Smooth muscle cell (in vitro differentiated cells): Measurements from ENCODE around the gene CMTM2. TPM values are rescaled to one million over a fixed set of nuclear protein-coding genes. Genes with fewer than 3 reads are reported as not detected.
"Not testable (repeated sequence)": the region's sequence is repeated elsewhere in the genome, so short reads cannot be mapped to it uniquely, and the experiment has no call there.

Experiments used
- DNase-seq: peaks from one replicate; lab custom pipeline; 2025; ENCODE audit not compliant: unreplicated experiment; lab: John Stamatoyannopoulos, UW
- H2AFZ ChIP-seq: fragments of 200-600 bp; sonication (generic); 2 replicates; pipeline ENCODE4 v1.6.0; 2016; ENCODE audit warnings: antibody characterized with exemption, low read depth, mild to moderate bottlenecking
- H3F3A ChIP-seq: fragments of 200-600 bp; sonication (generic); 2 replicates; pipeline ENCODE4 v1.6.0; 2017; ENCODE audit warnings: antibody characterized with exemption, low read depth
- H3K27ac ChIP-seq: fragments of 200-600 bp; sonication (generic); 2 replicates; pipeline ENCODE4 v1.5.1; 2016; ENCODE audit warnings: low read depth, mild to moderate bottlenecking
- H3K27me3 ChIP-seq: fragments of 200-600 bp; sonication (generic); 2 replicates; pipeline ENCODE4 v1.6.1; 2016; ENCODE audit warnings: low read depth, mild to moderate bottlenecking
- H3K36me3 ChIP-seq: fragments of 200-600 bp; sonication (generic); 2 replicates; pipeline ENCODE4 v1.5.1; 2016; ENCODE audit warnings: low read depth
- H3K4me1 ChIP-seq: fragments of 200-600 bp; sonication (generic); 2 replicates; pipeline ENCODE4 v1.5.1; 2016; ENCODE audit warnings: low read depth
- H3K4me2 ChIP-seq: fragments of 200-600 bp; sonication (generic); 2 replicates; pipeline ENCODE4 v1.6.0; 2016; ENCODE audit warnings: mild to moderate bottlenecking
- H3K4me3 ChIP-seq: fragments of 200-600 bp; sonication (generic); 2 replicates; pipeline ENCODE4 v1.5.1; 2016; ENCODE audit warnings: mild to moderate bottlenecking
- H3K79me2 ChIP-seq: fragments of 200-600 bp; sonication (generic); 2 replicates; pipeline ENCODE4 v1.6.0; 2016; ENCODE audit warnings: low read depth, mild to moderate bottlenecking
- H3K9ac ChIP-seq: fragments of 200-600 bp; sonication (generic); 2 replicates; pipeline ENCODE4 v1.6.0; 2016; ENCODE audit warnings: low read depth
- H3K9me3 ChIP-seq: fragments of 200-600 bp; sonication (generic); replicated peaks from 2 replicates; pipeline ENCODE4 v1.5.1; 2016; ENCODE audit warnings: low read depth
- H4K20me1 ChIP-seq: fragments of 200-600 bp; sonication (generic); 2 replicates; pipeline ENCODE4 v1.6.0; 2016; ENCODE audit warnings: low read depth
- WGBS: methylation state at CpG from one replicate; pipeline ENCODE4 v1.1.7; 2016; ENCODE audit warnings: low lambda C conversion rate; 5-methylcytosine and 5-hydroxymethylcytosine counted together
- polyA plus RNA-seq: library from polyadenylated mRNA; unstranded; fragments of >200 nt; fragmentation: Nextera tagmentation; extraction: Ambion mirVana; gene quantifications from 2 replicates; pipeline ENCODE4 v1.2.1, GENCODE V29; 2016
- total RNA-seq: library from RNA; depleted of rRNA; stranded (reverse); fragments of >200 nt; gene quantifications from 2 replicates; pipeline ENCODE4 v1.2.3, GENCODE V29; 2014
- TF ChIP-seq, protein P1 (sequence below): fragments of 200-600 bp; sonication (generic); IDR thresholded peaks from 2 replicates; pipeline ENCODE4 v1.5.1; 2017; ENCODE audit warnings: borderline replicate concordance, mild to moderate bottlenecking, antibody characterized with exemption; ENCODE audit not compliant: insufficient read depth, poor library complexity, severe bottlenecking

Gene CMTM2
- total and polyA plus RNA-seq, 2 experiments from 2014 or later: not detected

GRCh38 chr16:66621973-66622372 lies 42.7 kb downstream of the CMTM2 start:
- H4K20me1 ChIP-seq: peaks cover 5% of the 10 kb centered on the region
- no peak overlapping the region for H3K4me2 ChIP-seq
- WGBS: 97% methylated on average over 14 of the region's 14 CpGs
- no peak overlapping the region for H3K4me3 ChIP-seq
- no peak for DNase-seq
- H3K36me3 ChIP-seq: no peaks in the 10 kb centered on the region
- no peaks in the 10 kb centered on the region for H3K79me2 ChIP-seq
- no peak overlapping the region for H3K27ac ChIP-seq
- H3K9ac ChIP-seq: no peak overlapping the region
- H3F3A ChIP-seq: no peaks in the 10 kb centered on the region
- H3K4me1 ChIP-seq: peaks cover 20% of the 10 kb centered on the region
- H3K27me3 ChIP-seq: no peaks in the 10 kb centered on the region
- TF ChIP-seq, protein P1, sequence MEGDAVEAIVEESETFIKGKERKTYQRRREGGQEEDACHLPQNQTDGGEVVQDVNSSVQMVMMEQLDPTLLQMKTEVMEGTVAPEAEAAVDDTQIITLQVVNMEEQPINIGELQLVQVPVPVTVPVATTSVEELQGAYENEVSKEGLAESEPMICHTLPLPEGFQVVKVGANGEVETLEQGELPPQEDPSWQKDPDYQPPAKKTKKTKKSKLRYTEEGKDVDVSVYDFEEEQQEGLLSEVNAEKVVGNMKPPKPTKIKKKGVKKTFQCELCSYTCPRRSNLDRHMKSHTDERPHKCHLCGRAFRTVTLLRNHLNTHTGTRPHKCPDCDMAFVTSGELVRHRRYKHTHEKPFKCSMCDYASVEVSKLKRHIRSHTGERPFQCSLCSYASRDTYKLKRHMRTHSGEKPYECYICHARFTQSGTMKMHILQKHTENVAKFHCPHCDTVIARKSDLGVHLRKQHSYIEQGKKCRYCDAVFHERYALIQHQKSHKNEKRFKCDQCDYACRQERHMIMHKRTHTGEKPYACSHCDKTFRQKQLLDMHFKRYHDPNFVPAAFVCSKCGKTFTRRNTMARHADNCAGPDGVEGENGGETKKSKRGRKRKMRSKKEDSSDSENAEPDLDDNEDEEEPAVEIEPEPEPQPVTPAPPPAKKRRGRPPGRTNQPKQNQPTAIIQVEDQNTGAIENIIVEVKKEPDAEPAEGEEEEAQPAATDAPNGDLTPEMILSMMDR: no peak
- no peaks in the 10 kb centered on the region for H3K9me3 ChIP-seq
- H2AFZ ChIP-seq: no peak overlapping the region

- H3K79me2 ChIP-seq: no peaks in the 10 kb centered on the region
- H3K36me3 ChIP-seq: no peaks in the 10 kb centered on the region
- no peak overlapping the region for H3K4me3 ChIP-seq
- no peak overlapping the region for H3K27ac ChIP-seq
- no peaks in the 10 kb centered on the region for H3K9me3 ChIP-seq
- no peaks in the 10 kb centered on the region for H3K27me3 ChIP-seq
- peaks cover 20% of the 10 kb centered on the region for H3K4me1 ChIP-seq
- no peaks in the 10 kb centered on the region for H3F3A ChIP-seq
- peaks cover 5% of the 10 kb centered on the region for H4K20me1 ChIP-seq
- no peak overlapping the region for H3K4me2 ChIP-seq
- no peak overlapping the region for H2AFZ ChIP-seq
- WGBS: 92% methylated on average over 3 of the region's 3 CpGs
- H3K9ac ChIP-seq: no peak overlapping the region
- TF ChIP-seq, protein P1: no peak
- no peak for DNase-seq
These were observed 43.6 kb downstream of the CMTM2 start for GRCh38 chr16:66622863-66623262.

DNA sequence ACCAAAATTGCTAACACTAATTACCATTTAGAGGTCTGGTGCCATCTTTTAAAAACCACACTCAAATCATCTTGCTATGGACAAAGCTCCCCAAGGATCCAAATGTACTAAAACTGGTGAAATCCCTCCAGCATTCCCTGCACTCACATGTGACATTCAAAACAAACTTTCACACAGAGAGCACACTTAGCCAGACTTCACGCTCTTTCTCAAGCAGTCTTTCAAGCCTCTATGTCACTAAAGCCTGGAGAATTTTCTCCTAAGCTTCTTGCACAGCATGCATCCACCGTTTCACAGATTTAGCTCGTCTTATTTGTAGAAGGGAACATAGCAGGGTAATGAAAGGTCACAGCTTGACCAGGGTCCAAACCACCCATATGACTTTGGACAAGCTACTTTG lies 44.5 kb downstream of the CMTM2 start:
- Histone ChIP-seq H2AFZ (no peak overlapping the region), H4K20me1 (no peaks in the 10 kb centered on the region), H3K9ac (no peak overlapping the region), H3K79me2 (no peaks in the 10 kb centered on the region), H3K27me3 (no peaks in the 10 kb centered on the region), H3F3A (no peaks in the 10 kb centered on the region), H3K4me3 (no peak overlapping the region), H3K27ac (no peak overlapping the region), H3K4me1 (peaks cover 14% of the 10 kb centered on the region), H3K4me2 (no peak overlapping the region), H3K9me3 (no peaks in the 10 kb centered on the region), H3K36me3 (no peaks in the 10 kb centered on the region)
- 98% methylated on average over 3 of the region's 3 CpGs for WGBS
- TF ChIP-seq, protein P1: no peak
- no peak for DNase-seq

- H3K9ac ChIP-seq, H3K4me1 ChIP-seq, H3K36me3 ChIP-seq, H3K79me2 ChIP-seq, DNase-seq, H3K9me3 ChIP-seq, H2AFZ ChIP-seq, H3K4me2 ChIP-seq, H3K27ac ChIP-seq, H3K27me3 ChIP-seq, H3K4me3 ChIP-seq, H3F3A ChIP-seq, H4K20me1 ChIP-seq: not testable (repeated sequence)
- 87% methylated on average over 17 of the region's 17 CpGs for WGBS
These were observed 48.5 kb downstream of the CMTM2 start for GRCh38 chr16:66627611-66628378.
